ENCODE measurements around the gene TOX3. TPM values are rescaled to one million over a fixed set of nuclear protein-coding genes. Genes with fewer than 3 reads are reported as not detected.

TOX3 gene
- polyA plus RNA-seq (ENCODE audit: insufficient read length in 3 of 3): 10 to 100 TPM; 30.0 to 37.4 (median 35.2) TPM
- long read RNA-seq, donor 1, partial matches to known transcripts: 10 of 13 reads
- long read RNA-seq, donor 1, other reads (novel, unspliced or antisense): 0 of 13 reads
- long read RNA-seq, donor 2, transcript TOX3-201 (7 exons, 3,233 nt): major isoform, 6 of 16 reads
- long read RNA-seq, donor 2, partial matches to known transcripts: 8 of 16 reads
- long read RNA-seq, donor 2, other reads (novel, unspliced or antisense): 0 of 16 reads
- long read RNA-seq, donor 3, partial matches to known transcripts: 7 of 11 reads
- long read RNA-seq, donor 3, other reads (novel, unspliced or antisense): 0 of 11 reads
- long read RNA-seq, donor 4, partial matches to known transcripts: 7 of 12 reads
- long read RNA-seq, donor 4, other reads (novel, unspliced or antisense): 0 of 12 reads
- long read RNA-seq, donor 5: 0 reads
- long read RNA-seq, donor 6, transcript TOX3-201 (7 exons, 3,233 nt): major isoform, 9 of 16 reads
- long read RNA-seq, donor 6, partial matches to known transcripts: 6 of 16 reads
- long read RNA-seq, donor 6, other reads (novel, unspliced or antisense): 0 of 16 reads
- long read RNA-seq, donor 7, partial matches to known transcripts: 37 of 41 reads
- long read RNA-seq, donor 7, other reads (novel, unspliced or antisense): 0 of 41 reads
- long read RNA-seq, donor 8: 0 reads
- long read RNA-seq, donor 9, partial matches to known transcripts: 9 of 16 reads
- long read RNA-seq, donor 9, other reads (novel, unspliced or antisense): 0 of 16 reads
- long read RNA-seq, donor 10, partial matches to known transcripts: 13 of 17 reads
- long read RNA-seq, donor 10, other reads (novel, unspliced or antisense): 0 of 17 reads
- long read RNA-seq, donor 11, partial matches to known transcripts: 25 of 26 reads
- long read RNA-seq, donor 11, other reads (novel, unspliced or antisense): 0 of 26 reads
- long read RNA-seq, donor 12, partial matches to known transcripts: 14 of 17 reads
- long read RNA-seq, donor 12, other reads (novel, unspliced or antisense): 0 of 17 reads
- long read RNA-seq, donor 13, partial matches to known transcripts: 26 of 26 reads
- long read RNA-seq, donor 13, other reads (novel, unspliced or antisense): 0 of 26 reads
- long read RNA-seq, donor 14: 0 reads
- long read RNA-seq, donor 15: 0 reads
- long read RNA-seq, donor 16, partial matches to known transcripts: 13 of 20 reads
- long read RNA-seq, donor 16, other reads (novel, unspliced or antisense): 0 of 20 reads

DNA sequence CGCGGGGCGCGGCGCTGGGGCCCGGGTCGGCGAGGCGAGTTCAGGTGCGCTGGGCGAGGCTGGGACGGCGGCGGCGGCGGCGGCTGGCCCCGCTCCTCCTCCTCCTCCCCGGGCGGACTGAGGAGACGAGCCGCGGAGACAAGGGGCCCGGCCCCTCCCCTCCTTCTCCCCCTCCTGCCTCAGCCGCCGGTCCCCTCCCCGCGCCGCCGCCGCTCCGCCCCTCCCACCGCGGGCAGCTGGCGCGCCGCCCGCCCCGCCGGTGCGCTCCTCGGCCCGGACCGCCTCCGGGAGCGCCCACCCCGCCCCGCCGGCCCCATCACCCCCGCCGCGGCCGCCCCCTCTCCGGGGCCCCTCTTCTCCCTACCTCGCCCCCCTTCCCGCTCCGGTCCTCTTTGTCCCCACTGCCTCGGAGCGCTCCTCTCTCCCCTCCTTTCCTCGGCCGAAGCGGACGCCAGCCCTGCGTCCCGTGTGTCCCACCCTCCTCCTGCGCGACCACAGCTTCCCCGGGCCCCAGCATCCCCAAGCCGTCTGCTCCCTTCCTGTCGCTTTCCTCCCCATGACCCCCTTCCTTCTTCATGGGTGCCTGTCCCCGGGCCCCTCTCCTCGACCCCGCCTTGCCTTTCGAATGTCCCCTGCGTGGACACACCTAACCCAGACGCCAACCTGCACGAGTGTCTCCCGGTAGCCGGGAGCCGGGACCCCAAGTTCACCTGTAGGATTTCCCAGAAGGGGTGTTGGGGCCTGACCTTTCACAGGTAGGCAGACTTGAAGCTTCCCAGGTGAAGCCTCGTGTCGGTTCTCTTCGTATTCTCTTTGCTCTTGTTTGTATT is at the start of gene TOX3:
Gene TOX3 (minus strand): TSS at position 140 of the 830 bp plus-strand sequence. CDS start 420 bp downstream, outside the sequence.
- DNase-seq: peak; percentile 12

- no peak for DNase-seq
Observed at GRCh38 chr16:52592778-52593177, 45.8 kb upstream of the TOX3 start.

- no peak for DNase-seq
Observed at GRCh38 chr16:52591934-52592592, 45.1 kb upstream of the TOX3 start.

DNA sequence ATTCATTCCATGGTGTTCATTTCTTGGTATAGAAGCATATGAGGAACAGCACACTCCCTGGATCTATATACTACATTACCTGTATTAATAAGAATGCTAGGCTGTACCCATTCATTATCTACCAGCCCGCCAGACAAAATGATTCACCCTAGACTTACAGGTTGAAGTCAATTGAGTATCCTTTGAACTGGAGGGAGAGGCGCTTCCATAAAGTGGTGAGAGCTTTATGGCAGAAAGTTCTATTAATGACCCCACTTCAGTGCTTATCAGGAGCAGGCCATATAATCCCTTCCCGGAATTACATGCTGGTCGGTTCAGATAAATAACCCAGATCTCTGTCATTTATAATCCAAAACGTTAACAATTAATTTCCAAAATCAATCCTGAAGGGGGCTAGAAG is 44.5 kb upstream of the TOX3 start:
- no peak for DNase-seq

- no peak for DNase-seq
Observed at GRCh38 chr16:52586159-52586558, 39.2 kb upstream of the TOX3 start.

GRCh38 chr16:52584354-52585320 is 37.7 kb upstream of the TOX3 start:
- DNase-seq: no peak

DNA sequence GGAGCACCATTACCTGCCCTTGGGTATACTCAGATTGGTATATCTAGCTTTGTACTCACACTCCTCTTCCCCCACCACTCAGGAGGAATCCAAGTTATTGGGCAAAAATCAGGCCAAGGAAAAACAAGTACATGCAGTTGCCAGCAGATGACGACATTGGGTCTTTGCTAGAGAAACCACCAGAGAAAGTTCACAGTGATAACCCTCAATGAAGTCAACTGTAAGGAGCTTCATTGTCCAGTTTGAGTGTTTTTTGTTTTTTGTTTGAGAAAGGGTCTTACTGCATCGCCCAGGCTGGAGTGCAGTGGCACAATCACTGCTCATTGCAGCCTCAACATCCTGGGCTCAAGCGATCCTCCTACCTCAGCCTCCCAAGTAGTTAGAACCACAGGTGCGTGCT is 34.6 kb upstream of the TOX3 start:
- DNase-seq: no peak

DNA sequence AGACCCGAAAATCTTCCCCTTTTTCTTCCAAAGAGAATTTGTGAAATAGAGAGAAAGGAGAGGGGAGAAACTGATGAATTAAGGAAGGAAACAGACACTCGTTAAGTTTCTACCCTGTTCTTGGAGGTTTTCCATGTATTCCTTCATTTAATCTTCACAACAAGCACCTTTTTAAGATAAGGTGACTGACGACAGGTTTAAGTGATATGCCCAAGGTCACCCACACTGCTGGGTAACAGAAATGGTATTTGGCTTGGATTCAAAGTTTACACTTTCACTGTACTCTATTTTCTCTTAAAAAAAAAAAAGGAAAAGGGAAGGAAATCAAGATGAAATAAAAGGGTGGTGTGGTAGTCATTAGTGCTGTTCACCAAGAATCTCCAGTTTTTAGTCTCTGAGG is 33.5 kb upstream of the TOX3 start:
- DNase-seq: no peak

- DNase-seq: no peak
Observed at GRCh38 chr16:52578829-52579498, 32.0 kb upstream of the TOX3 start.

DNA sequence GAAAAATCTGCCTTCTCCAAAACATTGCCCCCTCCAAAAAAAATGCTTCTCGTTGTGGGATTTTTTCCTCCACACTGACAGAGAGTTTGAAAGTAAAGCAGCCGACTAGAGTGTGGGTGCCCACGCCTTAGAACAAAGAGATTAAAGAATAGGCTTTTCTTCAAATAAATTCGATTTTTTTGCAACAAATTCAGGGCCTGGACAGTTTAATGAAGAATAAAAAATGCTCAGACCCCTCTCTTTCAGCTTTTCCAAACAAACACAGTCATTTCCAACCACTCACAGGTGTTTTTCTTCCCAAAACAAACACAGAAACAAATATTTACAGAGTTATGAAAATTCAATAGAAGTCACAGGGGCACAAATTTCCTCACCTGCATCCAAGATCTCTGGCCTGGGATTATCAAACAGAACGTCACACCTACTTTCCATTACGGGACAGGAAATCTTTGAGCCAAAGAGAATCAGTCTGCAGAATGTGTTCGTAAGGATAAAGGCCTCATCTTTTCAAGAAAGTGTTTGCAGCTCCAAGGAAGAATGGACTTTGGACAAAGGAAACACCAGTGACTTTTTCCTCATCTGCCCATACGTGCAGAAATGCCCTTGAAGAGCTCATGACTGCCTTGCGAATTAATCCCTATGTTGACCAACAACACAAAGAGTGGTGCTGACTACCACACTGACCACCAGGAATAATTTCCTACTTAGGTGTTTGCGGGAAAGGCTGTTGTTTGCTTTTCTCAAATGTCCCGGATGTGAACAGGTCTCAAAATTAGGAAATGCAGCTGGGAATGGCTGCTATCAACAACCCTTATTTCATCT is 31.3 kb upstream of the TOX3 start:
- no peak for DNase-seq

DNA sequence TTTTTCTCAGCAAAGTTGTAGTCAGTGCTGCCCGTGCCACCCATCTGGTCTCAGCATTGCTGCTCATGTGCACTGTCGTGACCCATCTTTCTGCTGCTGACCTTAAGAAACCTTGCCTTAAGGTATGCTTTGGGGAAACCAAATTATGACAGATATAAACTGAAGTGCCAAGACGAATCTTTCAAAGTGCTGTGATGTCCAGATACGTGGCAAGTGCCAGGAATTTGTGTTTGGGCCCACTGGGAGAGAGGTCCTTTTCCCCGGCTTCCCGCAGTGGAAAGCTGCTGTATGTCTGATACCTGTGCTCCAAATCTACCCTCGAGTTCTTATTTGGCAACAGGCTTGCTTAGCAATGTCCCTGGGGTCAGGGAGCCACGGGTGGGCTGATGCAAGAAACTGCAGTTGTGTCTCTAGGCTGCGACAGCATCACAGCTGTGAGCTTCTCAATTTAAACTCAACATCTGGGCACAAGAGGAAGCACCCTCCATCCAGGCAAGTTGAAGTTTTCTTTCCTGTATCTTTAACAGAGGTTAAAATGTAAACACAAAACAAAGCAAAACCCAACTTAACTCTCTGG is 30.3 kb upstream of the TOX3 start:
- no peak for DNase-seq

DNA sequence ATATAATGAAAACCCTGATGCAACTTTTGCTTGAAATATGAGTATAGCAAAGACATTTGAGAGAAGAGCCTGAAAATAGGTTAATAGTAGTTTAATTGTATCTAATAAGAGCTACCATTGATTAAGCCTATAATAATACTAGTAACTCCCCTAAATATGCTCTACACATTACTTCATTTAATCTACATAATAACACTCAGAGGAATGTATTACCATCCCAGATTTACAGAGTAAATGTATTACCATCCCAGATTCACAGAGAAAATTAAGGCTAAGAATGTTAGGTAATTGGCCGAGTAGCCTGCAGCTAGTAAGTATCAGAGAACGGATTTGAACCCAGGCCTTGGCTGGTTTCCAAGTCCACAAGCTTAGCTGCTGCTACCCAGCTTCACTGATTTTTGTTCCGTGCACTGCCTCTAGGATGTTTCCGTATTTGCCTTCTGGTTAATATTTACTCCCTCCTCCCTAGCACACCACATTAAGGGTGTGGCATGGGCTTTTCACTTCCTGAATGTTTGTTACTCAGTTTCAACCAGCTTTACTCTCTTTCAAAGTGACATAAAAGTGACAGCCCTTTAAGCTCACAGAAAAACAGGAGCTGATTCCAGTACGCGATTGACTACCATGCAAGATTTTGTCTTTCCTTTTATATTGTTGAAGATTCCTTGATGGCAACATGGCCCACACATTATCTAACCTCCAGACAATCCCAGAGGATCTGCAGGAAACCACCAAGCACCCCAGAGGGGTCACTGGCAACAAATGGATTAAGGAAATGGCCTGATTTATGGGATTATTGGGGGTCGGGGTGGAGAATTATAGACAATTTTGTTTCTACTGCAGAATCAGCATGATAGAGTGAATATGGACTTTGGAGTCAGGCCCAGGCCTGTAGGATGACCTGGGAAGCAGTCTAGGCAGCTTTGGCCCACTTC is 26.7 kb upstream of the TOX3 start:
- no peak for DNase-seq

- no peak for DNase-seq
Observed at GRCh38 chr16:52572656-52573055, 25.7 kb upstream of the TOX3 start.

DNA sequence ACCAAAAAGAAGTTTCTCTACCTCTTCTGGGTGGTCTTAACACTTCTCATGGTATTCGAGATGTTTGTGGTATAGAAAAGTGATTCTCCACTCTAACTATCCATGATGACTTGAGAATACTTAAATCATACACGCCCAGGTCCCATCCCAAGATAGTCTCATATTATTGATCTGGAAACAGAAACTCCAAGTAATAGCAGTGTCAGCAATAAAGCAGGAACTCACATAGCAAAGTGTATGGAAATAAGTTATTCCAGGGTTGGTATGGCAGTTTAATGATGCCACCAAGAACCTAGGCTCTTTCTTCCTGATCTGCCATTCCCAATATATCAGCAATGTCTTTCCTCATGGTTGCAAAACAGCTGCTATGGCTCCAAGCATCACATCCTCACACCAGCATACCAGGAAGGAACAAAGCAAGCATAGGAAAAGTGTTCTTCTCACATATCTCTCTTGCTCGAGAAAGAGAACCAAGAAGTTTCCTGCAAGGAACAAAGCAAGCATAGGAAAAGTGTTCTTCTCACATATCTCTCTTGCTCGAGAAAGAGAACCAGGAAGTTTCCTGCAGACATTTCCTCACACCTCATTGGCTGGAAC is 23.6 kb upstream of the TOX3 start:
- DNase-seq: no peak

DNA sequence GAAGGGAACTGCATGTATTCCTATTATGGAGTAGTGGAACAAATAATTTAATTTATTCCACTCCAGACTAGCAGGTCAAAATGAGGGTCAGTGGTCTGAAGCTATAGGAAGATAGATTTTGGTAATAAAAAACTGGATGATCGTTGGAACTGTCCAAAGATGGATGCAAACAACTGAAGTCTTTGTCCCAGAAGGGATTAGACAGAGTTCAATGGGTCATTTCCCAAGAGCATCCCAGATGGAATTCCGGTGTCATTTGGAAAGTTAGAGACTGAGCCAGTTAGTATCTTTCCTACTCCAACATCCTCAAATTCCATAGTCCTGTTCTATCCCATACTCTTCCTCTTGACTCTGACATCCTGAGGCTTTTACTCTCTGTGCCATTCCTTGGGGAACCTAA is 22.8 kb upstream of the TOX3 start:
- DNase-seq: no peak
